DND-41 (cell line): Measurements from ENCODE around the gene ZNF608.

Experiments
- ATAC-seq: fragments of 200-7000 bp; cut with Tn5 transposase; 3 replicates; pipeline ENCODE4 v1.9.1; 2021; ENCODE audit warnings: low read depth; ENCODE audit not compliant: insufficient read depth
- DNase-seq: peaks from one replicate; pipeline ENCODE4 v3.0.0-alpha.2; 2020
- H2AFZ ChIP-seq: 2 replicates; pipeline ENCODE4 v1.6.0; 2012; ENCODE audit warnings: low read depth, low read length
- H3K27ac ChIP-seq: 2 replicates; pipeline ENCODE4 v1.5.1; 2012; ENCODE audit warnings: low read length, inconsistent platforms
- H3K27me3 ChIP-seq: fragments of 200-600 bp; sonication (generic); 2 replicates; pipeline ENCODE4 v1.6.0; 2012; ENCODE audit warnings: low read length, mild to moderate bottlenecking, inconsistent platforms; ENCODE audit not compliant: insufficient read depth, poor library complexity
- H3K36me3 ChIP-seq: 2 replicates; pipeline ENCODE4 v1.5.1; 2012; ENCODE audit warnings: low read length, inconsistent platforms; ENCODE audit not compliant: insufficient read depth
- H3K4me1 ChIP-seq: 2 replicates; pipeline ENCODE4 v1.5.1; 2012; ENCODE audit warnings: mild to moderate bottlenecking, low read length; ENCODE audit not compliant: insufficient read depth
- H3K4me2 ChIP-seq: 2 replicates; pipeline ENCODE4 v1.6.0; 2012; ENCODE audit warnings: mild to moderate bottlenecking, moderate library complexity, low read length, inconsistent platforms; ENCODE audit not compliant: insufficient read depth
- H3K4me3 ChIP-seq, 2 experiments: fragments of 200-600 bp in 1 of 2; shearing (Covaris generic) in 1 of 2; 2 replicates each; pipeline ENCODE4 v1.5.1; 2012 to 2016; ENCODE audit warnings: inconsistent platforms in 2 of 2, low read length in 2 of 2, mild to moderate bottlenecking in 2 of 2, low read depth in 1 of 2, moderate library complexity in 1 of 2
- H3K79me2 ChIP-seq: 2 replicates; pipeline ENCODE4 v1.6.0; 2012; ENCODE audit warnings: low read length, inconsistent platforms; ENCODE audit not compliant: insufficient read depth
- H3K9ac ChIP-seq: 2 replicates; pipeline ENCODE4 v1.6.0; 2012; ENCODE audit warnings: low read depth, mild to moderate bottlenecking, inconsistent platforms, low read length, moderate library complexity
- H3K9me3 ChIP-seq: 2 replicates; pipeline ENCODE4 v1.5.1; 2012; ENCODE audit warnings: low read length, moderate library complexity, mild to moderate bottlenecking, inconsistent platforms; ENCODE audit not compliant: insufficient read depth, severe bottlenecking
- H4K20me1 ChIP-seq: 2 replicates; pipeline ENCODE4 v1.6.0; 2012; ENCODE audit warnings: low read length; ENCODE audit not compliant: insufficient read depth
- CTCF ChIP-seq: IDR thresholded peaks from 2 replicates; pipeline ENCODE4 v1.5.1; 2012; ENCODE audit warnings: borderline replicate concordance, low read length, moderate library complexity, mild to moderate bottlenecking; ENCODE audit not compliant: poor library complexity, severe bottlenecking; ENCODE audit errors: extremely low read depth
- EZH2 ChIP-seq: IDR thresholded peaks from 3 replicates; pipeline ENCODE4 v1.6.1; 2012; ENCODE audit warnings: borderline replicate concordance, low read depth, mild to moderate bottlenecking, moderate library complexity, low read length, inconsistent platforms; ENCODE audit not compliant: severe bottlenecking

Gene ZNF608

GRCh38 chr5:124755565-124755964 is 9.1 kb upstream of the ZNF608 start:
- Histone ChIP-seq H2AFZ (no peak overlapping the region; the same call in 1 of the 2 replicates), H3K27ac (no peak overlapping the region), H4K20me1 (no peaks in the 10 kb centered on the region), H3K4me2 (no peak overlapping the region), H3K9me3 (no peaks in the 10 kb centered on the region), H3K9ac (no peak overlapping the region), H3K79me2 (no peaks in the 10 kb centered on the region), H3K4me3 (no peak overlapping the region), H3K4me1 (peaks cover 6% of the 10 kb centered on the region; the same call in 1 of the 2 replicates), H3K36me3 (no peaks in the 10 kb centered on the region), H3K27me3 (no peaks in the 10 kb centered on the region)
- DNase-seq: peak; percentile 10
- TF ChIP-seq EZH2 (no peak), CTCF (no peak)
- ATAC-seq: peak; percentile 66; the same call in 2 of the 3 replicates

- Histone ChIP-seq H3K9me3 (no peaks in the 10 kb centered on the region), H3K4me2 (no peak overlapping the region), H4K20me1 (no peaks in the 10 kb centered on the region), H3K4me3 (no peak overlapping the region), H3K27me3 (no peaks in the 10 kb centered on the region), H3K4me1 (peaks cover 6% of the 10 kb centered on the region; the same call in 1 of the 2 replicates), H3K27ac (no peak overlapping the region), H3K36me3 (no peaks in the 10 kb centered on the region), H3K9ac (no peak overlapping the region), H3K79me2 (no peaks in the 10 kb centered on the region), H2AFZ (no peak overlapping the region)
- ATAC-seq: no peak
- DNase-seq: no peak
- no peak for TF ChIP-seq EZH2
- TF ChIP-seq CTCF: no peak
Measured at GRCh38 chr5:124755041-124755440, 8.6 kb upstream of the ZNF608 start.

GRCh38 chr5:124754206-124754927 is 7.9 kb upstream of the ZNF608 start:
- Histone ChIP-seq H3K27ac (no peak overlapping the region), H3K4me1 (peaks cover 6% of the 10 kb centered on the region; the same call in 1 of the 2 replicates), H3K79me2 (no peaks in the 10 kb centered on the region), H3K9ac (no peak overlapping the region), H3K36me3 (no peaks in the 10 kb centered on the region), H4K20me1 (no peaks in the 10 kb centered on the region), H3K4me3 (no peak overlapping the region), H2AFZ (no peak overlapping the region), H3K4me2 (no peak overlapping the region), H3K27me3 (no peaks in the 10 kb centered on the region), H3K9me3 (no peaks in the 10 kb centered on the region)
- no peak for TF ChIP-seq EZH2
- no peak for TF ChIP-seq CTCF
- DNase-seq (no peak), ATAC-seq (no peak)
